SK-N-SH (cell line): ENCODE data around the gene TMEM117. TPM values are rescaled to one million over a fixed set of nuclear protein-coding genes. Genes with fewer than 3 reads are reported as not detected.
"Not testable (repeated sequence)": the region's sequence is repeated elsewhere in the genome, so short reads cannot be mapped to it uniquely, and the experiment has no call there.

Experiments
- CTCF ChIA-PET: fragments of 300-600, 350-600 bp; formaldehyde crosslinking; extraction: SDS; loops from one replicate; lab custom pipeline; 2021; lab: Yijun Ruan, JAX
- POLR2A ChIA-PET: fragments of 350-600 bp; sonication (Branson Sonifier 250); formaldehyde crosslinking; extraction: SDS; loops from one replicate; lab custom pipeline; 2020; ENCODE audit warnings: antibody characterized with exemption, inconsistent platforms; lab: Yijun Ruan, JAX
- DNase-seq: peaks from one replicate; pipeline ENCODE4 v3.0.0; 2012
- H2AFZ ChIP-seq: fragments of 200-600 bp; sonication (generic); 2 replicates; pipeline ENCODE4 v1.8.1; 2016; ENCODE audit warnings: antibody characterized with exemption, mild to moderate bottlenecking, low read depth
- H3F3A ChIP-seq: fragments of 200-600 bp; sonication (generic); replicated peaks from 2 replicates; pipeline ENCODE3; 2016; ENCODE audit warnings: antibody characterized with exemption, mild to moderate bottlenecking; ENCODE audit not compliant: insufficient read depth
- H3K27ac ChIP-seq, 2 experiments: fragments of 200-500 bp in 1 of 2; fragments of 200-600 bp in 1 of 2; sonication (Bioruptor generic) in 1 of 2; sonication (generic), shearing (Covaris generic) in 1 of 2; 2 replicates each; pipeline versions ENCODE4 v1.5.1 to v1.6.1; 2014 to 2016; ENCODE audit warnings: low read depth in 2 of 2, inconsistent platforms in 1 of 2, low read length in 1 of 2, mild to moderate bottlenecking in 1 of 2, mixed read lengths in 1 of 2
- H3K27me3 ChIP-seq: fragments of 200-600 bp; sonication (generic), shearing (Covaris generic); 2 replicates; pipeline ENCODE4 v1.6.1; 2016; ENCODE audit warnings: mixed run types; ENCODE audit not compliant: insufficient read depth
- H3K36me3 ChIP-seq, 2 experiments: fragments of 200-500 bp in 1 of 2; fragments of 200-600 bp in 1 of 2; sonication (Bioruptor generic) in 1 of 2; sonication (generic) in 1 of 2; replicated peaks in 1 of 2; 2 replicates each; pipeline versions ENCODE3 to v1.5.1; 2014 to 2016; ENCODE audit warnings: low read length in 1 of 2, mild to moderate bottlenecking in 1 of 2; ENCODE audit not compliant: insufficient read depth in 2 of 2, control insufficient read depth in 1 of 2
- H3K4me1 ChIP-seq, 2 experiments: fragments of 200-500 bp in 1 of 2; fragments of 200-600 bp in 1 of 2; sonication (Bioruptor generic) in 1 of 2; sonication (generic), shearing (Covaris generic) in 1 of 2; 2 replicates each; pipeline versions ENCODE4 v1.5.1 to v1.6.1; 2014 to 2016; ENCODE audit warnings: low read depth in 1 of 2, low read length in 1 of 2, mixed run types in 1 of 2; ENCODE audit not compliant: insufficient read depth in 2 of 2, control insufficient read depth in 1 of 2
- H3K4me2 ChIP-seq: fragments of 200-600 bp; sonication (generic), shearing (Covaris generic); 2 replicates; pipeline ENCODE4 v1.6.1; 2017; ENCODE audit warnings: mixed run types
- H3K4me3 ChIP-seq, 2 experiments: fragments of 200-500 bp in 1 of 2; fragments of 200-600 bp in 1 of 2; sonication (Bioruptor generic) in 1 of 2; sonication (generic), shearing (Covaris generic) in 1 of 2; 2 replicates each; pipeline versions ENCODE4 v1.5.1 to v1.8.1; 2014 to 2016; ENCODE audit warnings: low read depth in 2 of 2, inconsistent platforms in 1 of 2, low read length in 1 of 2, mild to moderate bottlenecking in 1 of 2, mixed read lengths in 1 of 2, moderate library complexity in 1 of 2
- H3K79me2 ChIP-seq: fragments of 200-600 bp; sonication (generic); 2 replicates; pipeline ENCODE4 v1.8.1; 2017; ENCODE audit warnings: mild to moderate bottlenecking; ENCODE audit not compliant: insufficient read depth
- H3K9ac ChIP-seq: fragments of 200-600 bp; sonication (generic); 2 replicates; pipeline ENCODE4 v1.6.1; 2017; ENCODE audit warnings: mixed run types
- H3K9me2 ChIP-seq: fragments of 200-600 bp; sonication (generic); 2 replicates; pipeline ENCODE4 v1.6.1; 2017; ENCODE audit warnings: mixed run types
- H3K9me3 ChIP-seq: fragments of 200-600 bp; sonication (generic); 2 replicates; pipeline ENCODE4 v1.6.1; 2017; ENCODE audit warnings: mixed run types, mild to moderate bottlenecking, moderate library complexity
- H4K20me1 ChIP-seq: fragments of 200-600 bp; sonication (generic); 2 replicates; pipeline ENCODE4 v1.6.1; 2017; ENCODE audit warnings: mild to moderate bottlenecking, mixed run types; ENCODE audit not compliant: insufficient read depth
- CTCF ChIP-seq: fragments of 200-600 bp; sonication (generic); IDR thresholded peaks from 2 replicates; pipeline ENCODE4 v1.6.1; 2017; ENCODE audit warnings: antibody characterized with exemption, mild to moderate bottlenecking, moderate library complexity
- EZH2phosphoT487 ChIP-seq: fragments of 200-600 bp; sonication (generic); IDR thresholded peaks from 2 replicates; pipeline ENCODE4 v1.6.1; 2017; ENCODE audit warnings: low read depth, mixed run types, mild to moderate bottlenecking, antibody characterized with exemption, moderate library complexity, borderline replicate concordance
- GABPA ChIP-seq: IDR thresholded peaks from 2 replicates; pipeline ENCODE4 v1.4.0; 2012; ENCODE audit warnings: low read depth, mild to moderate bottlenecking
- GATA2 ChIP-seq: sonication (generic); formaldehyde crosslinking; IDR thresholded peaks from 2 replicates; pipeline ENCODE4 v1.5.0; 2020; ENCODE audit warnings: mild to moderate bottlenecking, missing genetic modification reagents
- IRF3 ChIP-seq: fragments of 150-350 bp; IDR thresholded peaks from 2 replicates; pipeline ENCODE4 v1.6.1; 2016; ENCODE audit warnings: mild to moderate bottlenecking, low read depth, low read length
- MAX ChIP-seq: IDR thresholded peaks from 2 replicates; pipeline ENCODE4 v1.4.0; 2012; ENCODE audit warnings: low read depth
- NRF1 ChIP-seq: IDR thresholded peaks from 2 replicates; pipeline ENCODE4 v1.6.1; 2012; ENCODE audit warnings: low read depth, mild to moderate bottlenecking, low read length
- POLR2AphosphoS5 ChIP-seq: IDR thresholded peaks from 2 replicates; pipeline ENCODE4 v1.6.1; 2012; ENCODE audit warnings: low read depth, low read length
- REST ChIP-seq: IDR thresholded peaks from 2 replicates; pipeline ENCODE4 v1.6.1; 2012; ENCODE audit warnings: mild to moderate bottlenecking, low read depth, low read length, moderate library complexity
- RXRA ChIP-seq: IDR thresholded peaks from 2 replicates; pipeline ENCODE4 v1.4.0; 2012; ENCODE audit warnings: low read depth, mild to moderate bottlenecking, borderline replicate concordance
- SIN3A ChIP-seq: IDR thresholded peaks from 2 replicates; pipeline ENCODE4 v1.6.1; 2012; ENCODE audit warnings: low read depth, mild to moderate bottlenecking, low read length, moderate library complexity, borderline replicate concordance
- SMC3 ChIP-seq: IDR thresholded peaks from 2 replicates; pipeline ENCODE4 v1.6.1; 2012; ENCODE audit warnings: low read depth, low read length, improper control_type of control experiment
- TAF1 ChIP-seq: IDR thresholded peaks from 2 replicates; pipeline ENCODE4 v1.6.1; 2012; ENCODE audit warnings: low read depth, mild to moderate bottlenecking, low read length, moderate library complexity, borderline replicate concordance
- USF1 ChIP-seq: IDR thresholded peaks from 2 replicates; pipeline ENCODE4 v1.4.0; 2012; ENCODE audit warnings: low read depth, borderline replicate concordance
- USF2 ChIP-seq: fragments of 150-350 bp; IDR thresholded peaks from 2 replicates; pipeline ENCODE4 v1.6.1; 2017; ENCODE audit warnings: antibody characterized with exemption, low read length, low read depth, borderline replicate concordance
- ZBTB33 ChIP-seq: IDR thresholded peaks from 2 replicates; pipeline ENCODE4 v1.4.0; 2012; ENCODE audit warnings: low read depth, borderline replicate concordance
- WGBS: methylation state at CpG from one replicate; pipeline ENCODE4 v1.1.6; 2017; ENCODE audit warnings: low lambda C conversion rate; 5-methylcytosine and 5-hydroxymethylcytosine counted together
- polyA plus RNA-seq, 3 experiments: library from polyadenylated mRNA; depleted of rRNA; stranded (reverse); fragments of >200 nt; gene quantifications; 2 replicates each; pipeline ENCODE4 v1.2.3, GENCODE V29; 2012

Gene TMEM117
- polyA plus RNA-seq, 1 of the 3 experiments (the other 2 are of a cell fraction), result 0.81 TPM

- no peak for TF ChIP-seq MAX
- TF ChIP-seq ZBTB33, result no peak
- no peak for TF ChIP-seq NRF1
- no peak for TF ChIP-seq REST
- TF ChIP-seq TAF1, result no peak
- no peak for TF ChIP-seq USF1
- no peak for TF ChIP-seq CTCF
- TF ChIP-seq RXRA, result no peak
- TF ChIP-seq IRF3, result no peak
- TF ChIP-seq GABPA, result no peak
- TF ChIP-seq GATA2, result no peak
- TF ChIP-seq SMC3, result no peak
- TF ChIP-seq USF2, result no peak
- no peak for TF ChIP-seq EZH2phosphoT487
- TF ChIP-seq SIN3A, result no peak
- no peak for TF ChIP-seq POLR2AphosphoS5
- H3K79me2 ChIP-seq, result no peaks in the 10 kb centered on the region
- no peak overlapping the region for H3K27ac ChIP-seq
- H4K20me1 ChIP-seq, result no peaks in the 10 kb centered on the region
- ChIA-PET POLR2A (no interaction called here), CTCF (no interaction called here)
- no peak overlapping the region for H3K9ac ChIP-seq
- no peaks in the 10 kb centered on the region for H3K36me3 ChIP-seq
- 68% methylated on average over 1 of the region's 1 CpG for WGBS
- H3K4me2 ChIP-seq, result no peak overlapping the region
- no peaks in the 10 kb centered on the region for H3K27me3 ChIP-seq
- H3K4me3 ChIP-seq, result no peak overlapping the region
- no peaks in the 10 kb centered on the region for H3K9me2 ChIP-seq
- H3K9me3 ChIP-seq, result no peaks in the 10 kb centered on the region
- H3F3A ChIP-seq, result no peaks in the 10 kb centered on the region
- H2AFZ ChIP-seq, result no peak overlapping the region
- no peak for DNase-seq
- H3K4me1 ChIP-seq, result no peaks in the 10 kb centered on the region
Observed at GRCh38 chr12:44193281-44193680, 357.4 kb downstream of the TMEM117 start.

- H3K79me2 ChIP-seq, H3K9ac ChIP-seq, CTCF ChIA-PET, H3K4me1 ChIP-seq, H3K9me2 ChIP-seq, H3K9me3 ChIP-seq, POLR2A ChIA-PET, H3K4me2 ChIP-seq, H4K20me1 ChIP-seq, H3K36me3 ChIP-seq, H3K27ac ChIP-seq, H2AFZ ChIP-seq, DNase-seq, H3K27me3 ChIP-seq, H3K4me3 ChIP-seq, H3F3A ChIP-seq: not testable (repeated sequence)
- 17% methylated on average over 1 of the region's 1 CpG for WGBS
Observed at GRCh38 chr12:44195719-44196118, 359.8 kb downstream of the TMEM117 start.
